GM19193 (cell line): Measurements from ENCODE around the gene TAGLN.

Experiments used
- POLR2A ChIP-seq: IDR thresholded peaks from 4 replicates; pipeline ENCODE4 v1.6.1; 2011; ENCODE audit not compliant: insufficient read depth, insufficient read length; ENCODE audit errors: extremely low read depth

TAGLN gene

DNA sequence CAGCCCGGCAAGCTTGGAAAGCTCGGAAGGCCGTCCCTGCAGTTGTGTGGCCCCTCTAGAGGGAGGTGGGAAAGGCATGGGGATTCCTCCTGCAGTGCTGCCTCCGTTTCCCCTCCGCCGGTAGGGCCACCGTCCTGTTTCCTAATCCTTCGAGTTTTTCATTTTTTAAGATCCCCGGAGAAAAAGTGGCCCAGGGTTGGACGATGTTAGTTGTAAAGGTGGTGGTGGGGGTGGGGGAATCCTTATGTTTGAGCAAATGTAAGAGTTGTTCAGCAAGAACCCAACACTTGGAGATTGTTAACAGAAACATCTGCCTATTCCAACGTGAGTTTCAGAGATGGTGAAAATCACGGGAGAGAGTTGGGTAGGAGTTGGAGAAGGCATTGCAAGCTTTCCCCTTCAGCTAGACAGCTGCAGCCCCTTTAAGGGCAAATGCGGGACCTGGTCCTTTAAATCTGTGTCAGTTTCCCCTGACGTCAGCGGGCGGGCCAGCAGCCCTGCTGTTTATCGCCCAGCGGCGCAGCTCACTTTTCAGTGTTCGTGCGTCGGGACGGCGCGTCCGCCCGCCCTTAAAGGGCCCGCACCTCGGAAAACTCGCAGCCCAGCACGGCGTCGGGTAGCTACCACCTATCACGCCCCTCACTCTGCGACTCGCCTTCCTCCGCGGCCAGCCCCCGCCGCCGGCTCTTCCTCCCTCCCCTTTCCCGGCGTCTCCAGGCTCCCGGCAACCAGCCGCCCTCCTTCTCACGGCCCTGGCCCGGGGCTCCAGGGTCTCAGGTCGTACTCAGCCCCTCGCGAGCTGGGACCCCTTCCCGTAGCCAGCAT is 20.7 kb upstream of the TAGLN start, which contains the start of gene SIDT2:
Gene SIDT2, plus strand, starts transcription at position 534 of the 825 bp plus-strand sequence. CDS start 521 bp downstream, outside the sequence.
- peak; percentile 72 for TF ChIP-seq POLR2A

DNA sequence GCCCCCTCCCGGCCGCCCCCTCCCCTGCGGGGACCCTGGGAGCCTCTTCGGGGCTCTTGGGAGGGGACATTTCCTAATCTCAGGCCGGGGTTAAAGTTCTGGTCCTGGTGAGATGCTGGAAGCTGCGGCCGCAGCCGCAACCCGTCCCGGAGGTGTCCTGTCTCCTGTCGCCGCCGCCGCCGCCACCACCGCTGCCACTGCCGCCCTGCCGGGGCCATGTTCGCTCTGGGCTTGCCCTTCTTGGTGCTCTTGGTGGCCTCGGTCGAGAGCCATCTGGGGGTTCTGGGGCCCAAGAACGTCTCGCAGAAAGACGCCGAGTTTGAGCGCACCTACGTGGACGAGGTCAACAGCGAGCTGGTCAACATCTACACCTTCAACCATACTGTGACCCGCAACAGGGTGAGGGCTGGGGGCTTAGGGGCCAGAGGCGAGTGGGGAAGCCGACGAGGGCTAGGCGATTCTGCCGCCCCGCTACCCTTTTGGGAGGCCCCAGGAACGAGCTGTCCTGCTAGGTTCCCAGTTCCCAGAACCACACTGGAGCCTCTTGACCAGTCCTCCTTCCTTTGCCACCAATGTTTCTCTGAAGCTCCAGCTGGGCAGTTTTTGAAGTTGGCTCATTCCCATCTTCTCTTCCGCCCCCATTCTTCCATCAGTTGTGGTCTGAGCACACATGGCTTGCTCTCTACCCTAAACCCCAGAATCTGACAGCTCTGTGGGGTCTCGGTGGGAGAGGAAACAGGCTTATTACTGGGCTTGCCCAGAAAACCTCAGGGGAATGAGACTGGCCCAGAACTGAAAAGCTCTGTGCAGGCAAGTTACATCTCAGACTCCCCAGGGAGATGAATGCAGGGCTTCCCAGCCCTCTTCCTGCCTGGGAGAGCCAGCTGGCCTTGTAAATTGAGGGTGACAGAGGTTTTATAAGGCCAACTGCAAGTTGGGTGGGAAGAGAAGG is 19.8 kb upstream of the TAGLN start:
- no peak for TF ChIP-seq POLR2A

DNA sequence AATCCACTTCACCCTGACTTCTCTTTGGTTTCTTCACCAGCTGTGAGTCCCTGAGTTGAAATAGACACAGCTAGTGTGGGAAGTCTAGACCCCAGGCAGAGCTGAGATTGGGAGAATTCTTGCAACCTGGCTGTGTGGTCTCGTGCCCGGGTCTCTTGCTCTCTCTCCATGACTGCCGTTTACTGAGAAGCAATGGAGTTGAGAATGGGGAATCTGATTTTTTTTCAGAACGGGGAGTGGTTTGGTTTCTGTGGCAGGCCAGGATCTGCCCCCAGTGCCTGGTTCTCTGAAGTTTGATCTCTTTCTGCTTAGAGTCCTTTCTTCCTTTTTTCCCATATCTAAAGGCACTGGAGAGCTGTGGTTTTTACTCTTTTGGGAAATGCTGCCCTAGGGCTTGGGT is 19.1 kb upstream of the TAGLN start:
- TF ChIP-seq POLR2A: no peak

DNA sequence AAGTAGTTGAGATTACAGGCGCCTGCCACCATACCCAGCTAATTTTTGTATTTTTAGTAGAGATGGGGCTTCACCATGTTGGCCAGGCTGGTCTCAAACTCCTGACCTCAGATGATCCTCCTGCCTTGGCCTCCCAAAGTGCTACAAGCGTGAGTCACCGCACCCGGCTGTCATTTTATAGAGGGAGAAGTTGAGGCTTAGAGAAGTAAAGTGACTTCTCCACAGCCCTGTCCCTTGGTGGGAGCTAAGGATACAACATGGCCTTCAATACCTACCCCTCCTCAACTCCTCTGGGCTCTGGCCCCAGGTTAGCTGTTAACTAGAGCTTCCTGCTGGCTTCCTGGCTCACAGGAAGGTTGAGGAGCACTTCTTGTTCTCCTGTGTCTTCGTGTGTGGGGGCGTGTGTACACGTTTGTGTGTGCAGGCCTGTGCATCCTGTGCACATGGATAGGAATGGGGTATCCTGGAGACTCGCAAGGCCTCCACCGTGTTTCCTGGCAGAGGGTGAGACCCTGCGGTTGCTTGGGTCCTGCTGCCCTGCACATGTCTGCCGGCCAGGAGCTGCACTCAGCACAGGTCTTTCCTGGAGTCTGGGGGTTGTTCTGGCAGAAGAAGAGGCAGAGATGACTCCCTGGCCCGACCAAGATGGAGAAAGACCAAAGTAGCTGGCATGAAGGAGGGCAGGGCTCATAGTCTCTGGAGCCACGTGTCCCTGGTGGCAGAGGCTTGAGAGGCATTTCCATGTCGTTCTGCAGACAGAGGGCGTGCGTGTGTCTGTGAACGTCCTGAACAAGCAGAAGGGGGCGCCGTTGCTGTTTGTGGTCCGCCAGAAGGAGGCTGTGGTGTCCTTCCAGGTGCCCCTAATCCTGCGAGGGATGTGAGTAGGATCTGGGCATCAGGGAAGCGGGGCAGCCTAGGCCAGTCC is 18.2 kb upstream of the TAGLN start:
- TF ChIP-seq POLR2A: no peak

DNA sequence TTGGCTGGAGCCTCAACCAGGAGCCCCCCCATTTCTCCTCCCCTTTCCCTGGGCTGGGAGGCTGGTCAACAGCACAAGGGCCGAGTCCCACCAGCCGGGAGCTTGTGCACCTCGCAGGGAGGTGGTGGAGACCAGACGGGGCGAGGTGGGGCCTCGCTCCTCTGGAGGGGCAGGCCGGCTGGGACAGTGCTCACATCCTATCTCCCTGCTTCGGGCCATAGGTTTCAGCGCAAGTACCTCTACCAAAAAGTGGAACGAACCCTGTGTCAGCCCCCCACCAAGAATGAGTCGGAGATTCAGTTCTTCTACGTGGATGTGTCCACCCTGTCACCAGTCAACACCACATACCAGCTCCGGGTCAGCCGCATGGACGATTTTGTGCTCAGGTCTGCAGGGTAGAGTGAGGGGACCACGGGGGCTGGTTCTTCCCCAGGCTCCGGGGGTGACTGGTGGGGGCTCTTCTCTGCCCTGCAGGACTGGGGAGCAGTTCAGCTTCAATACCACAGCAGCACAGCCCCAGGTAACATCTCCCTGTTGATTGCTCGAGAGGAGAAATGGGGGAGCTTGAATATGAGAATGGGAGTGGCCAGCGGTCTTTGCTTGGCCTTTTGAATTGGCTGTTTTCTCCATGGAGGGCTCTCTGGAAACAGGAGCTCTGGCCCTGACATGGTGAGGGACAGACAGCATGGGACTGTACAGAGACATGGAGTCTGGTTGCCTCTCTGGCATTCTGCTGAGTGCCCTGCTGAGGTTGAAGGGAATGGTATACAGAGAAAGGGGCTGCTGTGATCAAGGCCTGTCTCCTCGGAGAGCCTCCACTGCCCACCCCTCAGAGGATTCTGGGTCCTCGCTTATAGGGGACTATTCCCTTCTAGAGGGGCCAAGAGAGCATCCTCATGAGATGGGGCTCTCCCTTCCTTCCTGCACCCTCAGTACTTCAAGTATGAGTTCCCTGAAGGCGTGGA is 17.3 kb upstream of the TAGLN start:
- TF ChIP-seq POLR2A: no peak

DNA sequence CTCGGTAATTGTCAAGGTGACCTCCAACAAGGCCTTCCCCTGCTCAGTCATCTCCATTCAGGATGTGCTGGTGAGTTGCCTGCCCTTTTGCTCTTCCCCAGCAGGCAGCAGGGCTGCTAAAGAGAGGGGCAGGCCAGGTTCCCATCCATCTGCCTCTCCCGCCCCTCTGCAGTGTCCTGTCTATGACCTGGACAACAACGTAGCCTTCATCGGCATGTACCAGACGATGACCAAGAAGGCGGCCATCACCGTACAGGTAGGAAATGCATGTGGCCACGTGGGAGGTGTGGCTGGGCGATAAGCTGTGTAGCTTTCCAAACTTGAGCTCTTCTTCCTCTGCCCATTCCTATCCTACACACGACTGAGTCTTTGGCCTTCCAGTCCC is 16.6 kb upstream of the TAGLN start:
- TF ChIP-seq POLR2A: no peak

DNA sequence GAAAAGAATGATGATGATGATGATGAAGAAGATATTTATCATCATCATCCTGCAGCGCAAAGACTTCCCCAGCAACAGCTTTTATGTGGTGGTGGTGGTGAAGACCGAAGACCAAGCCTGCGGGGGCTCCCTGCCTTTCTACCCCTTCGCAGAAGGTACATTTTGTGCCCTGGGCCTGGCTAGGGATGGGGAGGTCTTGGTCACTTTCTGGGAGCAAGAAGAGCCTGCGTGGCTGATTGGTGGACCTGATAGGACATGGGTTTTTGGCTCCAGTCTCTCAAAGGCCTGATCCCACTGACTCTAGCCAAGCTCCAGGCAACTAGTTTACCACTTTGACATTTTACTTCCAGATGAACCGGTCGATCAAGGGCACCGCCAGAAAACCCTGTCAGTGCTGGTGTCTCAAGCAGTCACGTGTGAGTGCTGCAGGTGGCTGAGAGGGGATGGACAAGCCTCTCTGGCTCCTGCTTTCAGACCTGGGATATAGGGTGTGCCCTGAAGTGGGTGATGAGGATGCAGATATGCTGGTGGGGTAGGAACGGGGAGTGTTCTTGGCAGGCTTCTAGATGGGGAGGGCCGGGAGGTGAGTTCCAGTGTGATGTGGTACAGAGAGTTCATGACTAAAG is 15.3 kb upstream of the TAGLN start:
- no peak for TF ChIP-seq POLR2A

DNA sequence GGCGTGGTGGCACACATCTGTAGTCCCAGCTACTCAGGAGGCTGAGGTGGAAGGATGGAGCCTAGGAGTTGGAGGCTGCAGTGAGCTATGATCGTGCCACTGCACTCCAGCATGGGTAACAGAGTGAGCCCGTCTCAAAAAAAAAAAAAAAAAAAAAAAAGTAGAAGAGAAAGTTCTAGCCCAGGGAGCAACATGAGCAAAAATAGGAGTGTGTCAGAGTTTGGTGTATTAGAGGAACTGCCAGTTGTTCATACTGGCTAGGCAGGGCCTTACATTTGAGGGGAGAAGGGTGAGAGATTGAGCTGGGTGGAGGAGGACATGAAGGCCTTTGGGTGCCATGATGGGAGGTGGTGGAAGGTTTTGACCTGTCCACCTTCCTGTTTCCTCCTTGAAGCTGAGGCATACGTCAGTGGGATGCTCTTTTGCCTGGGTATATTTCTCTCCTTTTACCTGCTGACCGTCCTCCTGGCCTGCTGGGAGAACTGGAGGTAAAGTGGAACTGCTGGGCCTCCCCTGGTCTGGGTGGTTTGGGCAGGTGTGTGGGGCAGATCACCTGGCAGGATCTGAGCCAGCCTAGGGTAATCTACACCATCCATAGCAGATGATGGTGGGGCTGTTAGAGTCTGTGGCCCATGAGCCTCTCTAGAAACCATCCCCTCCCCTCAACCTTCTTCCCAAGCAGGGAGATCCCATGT is 13.3 kb upstream of the TAGLN start:
- no peak for TF ChIP-seq POLR2A

DNA sequence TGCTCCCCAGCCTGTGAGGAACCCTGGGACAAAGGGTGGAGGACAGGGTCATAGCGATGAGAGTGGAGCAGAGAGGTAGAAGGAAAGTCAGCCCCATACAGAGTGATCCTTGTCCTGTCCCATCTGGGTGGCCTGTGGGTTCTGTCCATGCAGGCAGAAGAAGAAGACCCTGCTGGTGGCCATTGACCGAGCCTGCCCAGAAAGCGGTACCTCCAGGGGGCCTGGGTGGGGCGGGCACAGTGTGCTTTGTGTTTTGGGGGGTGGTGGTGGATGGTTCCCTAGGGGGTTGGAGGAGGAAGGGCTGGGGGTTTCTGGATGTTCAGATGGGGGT is 12.8 kb upstream of the TAGLN start:
- TF ChIP-seq POLR2A: no peak

DNA sequence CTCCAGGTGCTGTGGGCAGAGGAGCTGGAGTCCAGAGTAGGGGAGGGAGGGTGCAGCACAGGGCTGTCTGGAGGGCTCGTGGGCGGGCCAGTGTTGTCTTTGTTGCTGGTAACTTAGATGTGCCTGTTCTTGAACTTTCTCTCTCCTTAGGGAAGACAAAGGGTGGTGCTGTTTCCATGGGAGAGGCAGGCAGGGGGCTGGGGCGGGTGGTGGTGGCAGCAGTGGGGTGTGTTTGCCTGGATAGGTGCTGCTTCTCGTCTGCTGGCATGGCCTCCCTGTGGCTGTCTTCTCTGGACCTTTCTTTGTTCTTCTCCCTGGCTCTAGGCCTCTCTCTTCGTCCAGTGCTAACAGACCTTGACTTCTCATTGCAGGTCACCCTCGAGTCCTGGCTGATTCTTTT is 12.2 kb upstream of the TAGLN start:
- no peak for TF ChIP-seq POLR2A

DNA sequence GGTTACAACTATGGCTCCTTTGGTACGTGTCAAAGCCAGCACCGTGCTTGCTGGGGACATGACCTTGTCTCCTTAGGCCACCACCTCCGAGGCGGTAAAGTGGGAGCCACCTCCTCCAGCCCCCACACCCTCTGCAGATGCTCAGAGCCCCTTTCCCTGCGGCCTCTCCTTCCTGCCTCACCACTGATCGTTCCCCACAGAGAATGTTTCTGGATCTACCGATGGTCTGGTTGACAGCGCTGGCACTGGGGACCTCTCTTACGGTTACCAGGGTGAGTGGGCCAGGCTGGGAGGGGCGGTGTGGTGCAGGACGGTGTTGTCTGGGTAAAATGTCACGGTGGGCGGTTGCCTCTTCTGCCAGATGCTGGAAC is 11.8 kb upstream of the TAGLN start:
- TF ChIP-seq POLR2A: no peak

DNA sequence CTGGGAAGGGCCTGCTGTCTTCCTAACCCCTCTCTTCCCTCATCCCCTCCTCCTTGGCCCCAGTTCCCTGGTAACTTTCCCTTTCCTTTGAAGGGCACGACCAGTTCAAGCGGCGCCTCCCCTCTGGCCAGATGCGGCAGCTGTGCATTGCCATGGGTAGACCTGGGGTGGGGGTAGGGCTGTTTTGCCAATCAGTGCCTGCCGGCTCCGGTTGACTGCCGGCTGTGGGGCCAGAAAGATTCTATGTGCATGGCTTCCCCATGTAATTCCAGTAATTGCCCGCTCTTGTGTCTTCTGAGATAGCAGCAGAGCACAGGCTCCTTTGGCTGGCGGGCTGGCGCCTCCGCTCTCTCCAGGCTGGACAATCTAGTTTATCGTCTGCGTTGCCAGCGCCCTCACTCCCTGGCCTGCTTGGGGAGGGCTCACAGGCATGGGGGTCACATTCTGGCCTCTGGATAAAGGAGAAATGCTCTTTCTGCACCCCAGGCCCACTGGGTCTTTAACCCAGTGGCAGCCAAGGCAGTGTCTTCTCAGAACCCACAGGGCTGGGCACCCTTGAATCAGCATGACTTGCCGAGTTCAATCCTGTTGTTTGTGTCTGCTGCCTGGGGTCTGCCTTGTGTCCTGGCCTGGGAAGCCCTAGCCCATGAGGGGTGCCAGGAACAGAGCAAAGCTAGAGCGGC is 11.2 kb upstream of the TAGLN start:
- TF ChIP-seq POLR2A: no peak
